ENCODE results near the gene DENND2C.

Gene DENND2C

DNA sequence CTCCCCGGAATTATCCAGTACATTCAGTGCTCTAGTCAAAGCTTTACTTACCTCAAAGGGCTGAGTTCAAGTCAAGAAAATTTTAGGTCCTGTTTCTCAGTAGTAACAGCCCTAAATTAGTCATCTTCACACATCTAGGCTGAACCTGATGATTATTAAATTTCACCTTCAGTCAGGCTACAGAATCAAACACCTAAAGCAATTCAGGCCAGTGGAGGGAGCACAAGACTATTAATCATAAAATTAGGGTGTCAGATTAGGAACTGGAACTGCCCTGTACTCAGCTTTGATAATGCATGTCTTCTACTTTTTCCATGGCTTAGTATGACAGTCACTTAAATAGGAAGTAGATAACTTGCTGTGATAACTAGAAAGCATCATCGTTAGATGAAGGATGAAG, 60.0 kb downstream of the DENND2C start:
- TF ChIP-seq, protein P1, sequence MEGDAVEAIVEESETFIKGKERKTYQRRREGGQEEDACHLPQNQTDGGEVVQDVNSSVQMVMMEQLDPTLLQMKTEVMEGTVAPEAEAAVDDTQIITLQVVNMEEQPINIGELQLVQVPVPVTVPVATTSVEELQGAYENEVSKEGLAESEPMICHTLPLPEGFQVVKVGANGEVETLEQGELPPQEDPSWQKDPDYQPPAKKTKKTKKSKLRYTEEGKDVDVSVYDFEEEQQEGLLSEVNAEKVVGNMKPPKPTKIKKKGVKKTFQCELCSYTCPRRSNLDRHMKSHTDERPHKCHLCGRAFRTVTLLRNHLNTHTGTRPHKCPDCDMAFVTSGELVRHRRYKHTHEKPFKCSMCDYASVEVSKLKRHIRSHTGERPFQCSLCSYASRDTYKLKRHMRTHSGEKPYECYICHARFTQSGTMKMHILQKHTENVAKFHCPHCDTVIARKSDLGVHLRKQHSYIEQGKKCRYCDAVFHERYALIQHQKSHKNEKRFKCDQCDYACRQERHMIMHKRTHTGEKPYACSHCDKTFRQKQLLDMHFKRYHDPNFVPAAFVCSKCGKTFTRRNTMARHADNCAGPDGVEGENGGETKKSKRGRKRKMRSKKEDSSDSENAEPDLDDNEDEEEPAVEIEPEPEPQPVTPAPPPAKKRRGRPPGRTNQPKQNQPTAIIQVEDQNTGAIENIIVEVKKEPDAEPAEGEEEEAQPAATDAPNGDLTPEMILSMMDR (conservative IDR thresholded peaks at IDR 0.05; ENCODE audit: low read depth, low read length), result no peak
- H3K27ac ChIP-seq, result no peak overlapping the region
- no peaks in the 10 kb centered on the region for H3K4me1 ChIP-seq (ENCODE audit: low read depth, poor library complexity, severe bottlenecking)

DNA sequence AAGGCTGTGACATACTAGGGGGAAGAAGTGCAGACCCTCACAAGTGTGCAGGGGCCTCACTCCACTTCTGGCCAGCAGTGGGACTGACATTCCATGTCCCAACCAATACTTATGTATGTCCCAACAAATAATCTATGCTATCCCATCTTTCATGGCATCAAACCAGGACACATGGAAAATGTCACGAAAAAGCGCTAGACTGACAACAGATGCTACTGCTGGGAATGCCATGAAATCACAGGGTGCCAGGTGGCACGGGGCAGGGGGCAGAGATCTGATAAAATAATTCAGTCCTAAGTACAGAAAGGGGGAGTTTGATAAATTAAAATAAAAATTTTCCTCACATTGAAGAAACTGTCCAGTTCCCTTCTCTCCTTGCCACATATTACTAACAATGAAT, 60.8 kb downstream of the DENND2C start:
- Histone ChIP-seq H3K9ac (no peak overlapping the region), H4K20me1 (ENCODE audit: insufficient read depth) (no peaks in the 10 kb centered on the region), H3K36me3 (ENCODE audit: insufficient read depth) (no peaks in the 10 kb centered on the region), H3K4me1 (ENCODE audit: low read depth, poor library complexity, severe bottlenecking) (no peaks in the 10 kb centered on the region), H3K4me3 (IDR thresholded peaks at IDR 0.05; ENCODE audit: insufficient read depth, low read depth, low read length) (no peak overlapping the region), H3K4me2 (no peak overlapping the region), H2AFZ (ENCODE audit: low read depth) (no peak overlapping the region), H3K27ac (no peak overlapping the region), H3K27me3 (ENCODE audit: insufficient read depth, low read depth) (no peaks in the 10 kb centered on the region), H3K79me2 (ENCODE audit: insufficient read depth, low read depth) (no peaks in the 10 kb centered on the region)
- TF ChIP-seq, protein P1 (conservative IDR thresholded peaks at IDR 0.05; ENCODE audit: low read depth, low read length), result no peak

More for the DNA sequence above, 60.0 kb downstream of the DENND2C start:
- H3K9ac ChIP-seq, result no peak overlapping the region
- H2AFZ ChIP-seq (ENCODE audit: low read depth), result no peak overlapping the region
- H4K20me1 ChIP-seq (ENCODE audit: insufficient read depth), result no peaks in the 10 kb centered on the region
- H3K27me3 ChIP-seq (ENCODE audit: insufficient read depth, low read depth), result no peaks in the 10 kb centered on the region
- no peak overlapping the region for H3K4me2 ChIP-seq
- H3K79me2 ChIP-seq (ENCODE audit: insufficient read depth, low read depth), result no peaks in the 10 kb centered on the region
- H3K36me3 ChIP-seq (ENCODE audit: insufficient read depth), result no peaks in the 10 kb centered on the region
- H3K4me3 ChIP-seq (IDR thresholded peaks at IDR 0.05; ENCODE audit: insufficient read depth, low read depth, low read length), result no peak overlapping the region

DNA sequence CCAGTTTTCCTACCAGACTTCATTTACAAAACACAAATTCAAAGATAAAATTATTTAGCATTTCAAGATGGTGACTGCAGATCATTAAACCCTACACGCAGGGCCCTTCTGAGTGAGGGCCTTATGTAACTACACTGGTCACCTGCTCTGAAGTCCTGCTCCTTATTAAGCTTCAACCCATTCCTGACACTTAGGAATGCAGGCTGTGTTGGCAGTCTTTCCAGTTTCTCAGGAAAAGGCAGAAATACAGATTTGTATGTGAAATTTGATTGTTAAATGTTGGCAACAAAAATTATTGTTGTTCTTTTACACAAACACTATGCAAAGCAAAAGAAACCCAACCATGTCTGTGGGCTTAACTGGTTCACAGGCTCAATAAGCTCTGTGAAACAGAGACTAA, 62.6 kb downstream of the DENND2C start:
- Histone ChIP-seq H3K36me3 (ENCODE audit: insufficient read depth) (no peaks in the 10 kb centered on the region), H3K27me3 (ENCODE audit: insufficient read depth, low read depth) (no peaks in the 10 kb centered on the region), H3K9ac (no peak overlapping the region), H3K4me1 (ENCODE audit: low read depth, poor library complexity, severe bottlenecking) (no peaks in the 10 kb centered on the region), H3K4me2 (no peak overlapping the region), H3K79me2 (ENCODE audit: insufficient read depth, low read depth) (no peaks in the 10 kb centered on the region), H2AFZ (ENCODE audit: low read depth) (no peak overlapping the region), H4K20me1 (ENCODE audit: insufficient read depth) (no peaks in the 10 kb centered on the region), H3K27ac (no peak overlapping the region), H3K4me3 (IDR thresholded peaks at IDR 0.05; ENCODE audit: insufficient read depth, low read depth, low read length) (no peak overlapping the region)
- TF ChIP-seq, protein P1 (conservative IDR thresholded peaks at IDR 0.05; ENCODE audit: low read depth, low read length), result no peak

DNA sequence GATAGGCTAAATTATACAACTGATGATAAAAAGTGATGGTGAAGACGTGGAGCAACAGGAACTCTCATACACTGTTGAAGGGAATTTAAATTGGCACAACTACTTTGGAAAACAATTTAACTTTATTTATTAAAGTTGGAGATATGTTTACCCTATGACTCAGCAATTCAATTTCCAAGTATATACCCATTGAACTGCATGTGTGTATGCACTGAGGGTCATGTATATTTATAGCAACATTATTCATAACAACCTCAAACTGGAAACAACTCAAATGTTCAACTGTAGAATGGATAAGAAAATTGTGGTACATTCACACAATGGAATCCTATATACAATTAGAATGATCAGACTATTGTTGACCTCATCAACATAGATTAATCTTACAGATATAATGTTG, 71.9 kb downstream of the DENND2C start:
- H3K4me1 ChIP-seq (ENCODE audit: low read depth, poor library complexity, severe bottlenecking), result no peaks in the 10 kb centered on the region
- H2AFZ ChIP-seq (ENCODE audit: low read depth), result no peak overlapping the region
- no peaks in the 10 kb centered on the region for H3K27me3 ChIP-seq (ENCODE audit: insufficient read depth, low read depth)
- no peaks in the 10 kb centered on the region for H3K79me2 ChIP-seq (ENCODE audit: insufficient read depth, low read depth)
- no peaks in the 10 kb centered on the region for H4K20me1 ChIP-seq (ENCODE audit: insufficient read depth)
- no peak overlapping the region for H3K9ac ChIP-seq
- no peak overlapping the region for H3K4me2 ChIP-seq
- no peaks in the 10 kb centered on the region for H3K36me3 ChIP-seq (ENCODE audit: insufficient read depth)
- no peak overlapping the region for H3K27ac ChIP-seq
- H3K4me3 ChIP-seq (IDR thresholded peaks at IDR 0.05; ENCODE audit: insufficient read depth, low read depth, low read length), result no peak overlapping the region
- TF ChIP-seq, protein P1 (conservative IDR thresholded peaks at IDR 0.05; ENCODE audit: low read depth, low read length), result no peak

All from KMS-11 (cell line).